RCC 7860 (cell line): Measurements from ENCODE around the gene NUP155.
"Not testable (repeated sequence)": the region's sequence is repeated elsewhere in the genome, so short reads cannot be mapped to it uniquely, and the experiment has no call there.

Experiments
- DNase-seq: peaks from one replicate; pipeline ENCODE4 v3.0.0-alpha.2; 2015; ENCODE audit warnings: low spot score
- FAIRE-seq: peaks from 2 replicates; lab custom pipeline; 2012; peaks lifted over from hg19 to GRCh38; lab: Jason Lieb, UNC

The NUP155 gene

GRCh38 chr5:37296313-37296712 is 74.6 kb downstream of the NUP155 start:
- not testable (repeated sequence) for FAIRE-seq, DNase-seq

- FAIRE-seq = no peak
- no peak for DNase-seq
Observed at GRCh38 chr5:37283214-37283820, 87.6 kb downstream of the NUP155 start.

- no peak for DNase-seq
- no peak for FAIRE-seq
Observed at GRCh38 chr5:37275511-37275910, 95.4 kb downstream of the NUP155 start.

GRCh38 chr5:37272511-37272910 is 98.4 kb downstream of the NUP155 start:
- FAIRE-seq (no peak), DNase-seq (peak; percentile 57)

- FAIRE-seq, DNase-seq: not testable (repeated sequence)
Observed at GRCh38 chr5:37268100-37268499, 102.8 kb downstream of the NUP155 start.

- no peak for FAIRE-seq
- DNase-seq = no peak
Observed at GRCh38 chr5:37255774-37256358, 115.0 kb downstream of the NUP155 start.

- DNase-seq = no peak
- FAIRE-seq = no peak
Observed at GRCh38 chr5:37254581-37254980, 116.3 kb downstream of the NUP155 start.

- no peak for DNase-seq
- no peak for FAIRE-seq
Observed at GRCh38 chr5:37251665-37252064, 119.2 kb downstream of the NUP155 start.

- FAIRE-seq = no peak
- DNase-seq = no peak
Observed at GRCh38 chr5:37249815-37250164, 121.1 kb downstream of the NUP155 start.

- no peak for FAIRE-seq
- peak; percentile 60 for DNase-seq
Observed at GRCh38 chr5:37248970-37249814, 121.7 kb downstream of the NUP155 start, which contains the start of gene CPLANE1. CPLANE1 (minus strand) TSS chr5:37249376; CDS start chr5:37247698, 1,678 bp downstream.

- FAIRE-seq = no peak
Observed at GRCh38 chr5:37248421-37248969, 122.4 kb downstream of the NUP155 start.

GRCh38 chr5:37247496-37247895 is 123.4 kb downstream of the NUP155 start:
- DNase-seq (no peak), FAIRE-seq (no peak)

More at GRCh38 chr5:37248421-37248969, 122.4 kb downstream of the NUP155 start:
- no peak for DNase-seq

- DNase-seq = no peak
- FAIRE-seq = peak; percentile 72
Observed at GRCh38 chr5:37247036-37247435, 123.9 kb downstream of the NUP155 start.
